ENCODE data around the gene PTPRB. TPM values are rescaled to one million over a fixed set of nuclear protein-coding genes. Genes with fewer than 3 reads are reported as not detected.

PTPRB gene
- total RNA-seq, 1 experiment from 2014 or later, result 1.9 TPM

GRCh38 chr12:70584332-70584731 lies 52.9 kb downstream of the PTPRB start:
- H3K36me3 ChIP-seq (ENCODE audit: low read depth), result no peaks in the 10 kb centered on the region
- H3K79me2 ChIP-seq (ENCODE audit: low read depth), result no peaks in the 10 kb centered on the region
- TF ChIP-seq EZH2 (IDR thresholded peaks at IDR 0.05; ENCODE audit: low read depth) (no peak), CTCF (conservative IDR thresholded peaks at IDR 0.05) (no peak)
- ChIA-PET CTCF (no interaction called here), POLR2A (ENCODE audit: unreplicated experiment) (no interaction called here)
- H3K4me3 ChIP-seq, result no peak overlapping the region
- H3K4me2 ChIP-seq, result no peak overlapping the region
- no peaks in the 10 kb centered on the region for H4K20me1 ChIP-seq (ENCODE audit: insufficient read depth)
- H2AFZ ChIP-seq, result no peak overlapping the region
- H3K27ac ChIP-seq, result no peak overlapping the region
- H3F3A ChIP-seq (ENCODE audit: insufficient read depth, low read depth), result no peaks in the 10 kb centered on the region
- no peaks in the 10 kb centered on the region for H3K27me3 ChIP-seq (ENCODE audit: insufficient read depth, low read depth)
- no peak for DNase-seq
- H3K9me3 ChIP-seq (ENCODE audit: insufficient read depth, low read depth), result no peaks in the 10 kb centered on the region
- BruUV-seq (replicated peaks), result no TSS peak
- intact Hi-C loops (cut with micrococcal nuclease; ENCODE audit: unreplicated experiment), result no loop called here
- no peaks in the 10 kb centered on the region for H3K9me2 ChIP-seq (ENCODE audit: insufficient read depth)
- H3K4me1 ChIP-seq (replicated peaks; ENCODE audit: insufficient read depth), result no peaks in the 10 kb centered on the region

GRCh38 chr12:70583251-70583650 lies 54.0 kb downstream of the PTPRB start:
- Histone ChIP-seq H3K9me3 (ENCODE audit: insufficient read depth, low read depth) (no peaks in the 10 kb centered on the region), H3K27me3 (ENCODE audit: insufficient read depth, low read depth) (no peaks in the 10 kb centered on the region), H3K4me1 (replicated peaks; ENCODE audit: insufficient read depth) (no peaks in the 10 kb centered on the region), H3K36me3 (ENCODE audit: low read depth) (no peaks in the 10 kb centered on the region), H3F3A (ENCODE audit: insufficient read depth, low read depth) (no peaks in the 10 kb centered on the region), H3K4me3 (no peak overlapping the region), H3K4me2 (no peak overlapping the region), H2AFZ (no peak overlapping the region), H3K9me2 (ENCODE audit: insufficient read depth) (no peaks in the 10 kb centered on the region), H3K27ac (no peak overlapping the region), H3K79me2 (ENCODE audit: low read depth) (no peaks in the 10 kb centered on the region), H4K20me1 (ENCODE audit: insufficient read depth) (no peaks in the 10 kb centered on the region)
- POLR2A ChIA-PET (ENCODE audit: unreplicated experiment), result no interaction called here
- BruUV-seq (replicated peaks), result no TSS peak
- CTCF ChIA-PET, result no interaction called here
- no peak for TF ChIP-seq CTCF (conservative IDR thresholded peaks at IDR 0.05)
- TF ChIP-seq EZH2 (IDR thresholded peaks at IDR 0.05; ENCODE audit: low read depth), result no peak
- no peak for DNase-seq
- intact Hi-C loops (cut with micrococcal nuclease; ENCODE audit: unreplicated experiment), result no loop called here

GRCh38 chr12:70581208-70581607 lies 56.0 kb downstream of the PTPRB start:
- no peak overlapping the region for H3K4me2 ChIP-seq
- intact Hi-C loops (cut with micrococcal nuclease; ENCODE audit: unreplicated experiment), result no loop called here
- POLR2A ChIA-PET (ENCODE audit: unreplicated experiment), result no interaction called here

More at GRCh38 chr12:70581208-70581607, 56.0 kb downstream of the PTPRB start:
- Histone ChIP-seq H4K20me1 (ENCODE audit: insufficient read depth) (no peaks in the 10 kb centered on the region), H3K4me1 (replicated peaks; ENCODE audit: insufficient read depth) (no peaks in the 10 kb centered on the region), H3K4me3 (no peak overlapping the region), H3K27ac (no peak overlapping the region), H3K9me2 (ENCODE audit: insufficient read depth) (no peaks in the 10 kb centered on the region), H3K79me2 (ENCODE audit: low read depth) (no peaks in the 10 kb centered on the region), H2AFZ (no peak overlapping the region), H3K27me3 (ENCODE audit: insufficient read depth, low read depth) (no peaks in the 10 kb centered on the region), H3K9me3 (ENCODE audit: insufficient read depth, low read depth) (no peaks in the 10 kb centered on the region), H3F3A (ENCODE audit: insufficient read depth, low read depth) (no peaks in the 10 kb centered on the region), H3K36me3 (ENCODE audit: low read depth) (no peaks in the 10 kb centered on the region)
- BruUV-seq (replicated peaks), result no TSS peak
- no peak for TF ChIP-seq CTCF (conservative IDR thresholded peaks at IDR 0.05)
- no peak for TF ChIP-seq EZH2 (IDR thresholded peaks at IDR 0.05; ENCODE audit: low read depth)
- no peak for DNase-seq
- CTCF ChIA-PET, result no interaction called here

Data from PC-9 (cell line).